Ishikawa (cell line): ENCODE results near the gene ELOB.

Source experiments
- CEBPB ChIP-seq: IDR thresholded peaks from 2 replicates; pipeline ENCODE4 v1.6.1; 2012
- EGR1 ChIP-seq: IDR thresholded peaks from 2 replicates; pipeline ENCODE4 v1.6.1; 2012
- MAX ChIP-seq: IDR thresholded peaks from 2 replicates; pipeline ENCODE4 v1.6.1; 2012
- USF1 ChIP-seq: IDR thresholded peaks from 2 replicates; pipeline ENCODE4 v1.6.1; 2012
- ZBTB7A ChIP-seq: IDR thresholded peaks from 2 replicates; pipeline ENCODE4 v1.6.1; 2012; ENCODE audit warnings: low read depth

- no peak for TF ChIP-seq CEBPB
- no peak for TF ChIP-seq ZBTB7A
- no peak for TF ChIP-seq EGR1
- no peak for TF ChIP-seq MAX
- no peak for TF ChIP-seq USF1
Observed at GRCh38 chr16:2761472-2761871, 15.6 kb downstream of the ELOB start.
